NK-92 treated with Interleukin-12 subunit alpha and Interleukin-12 subunit beta, amount 100 ng/mL, for 24 hours (cell line): Measurements from ENCODE around the gene ADAM12.
"Not testable (repeated sequence)": the region's sequence is repeated elsewhere in the genome, so short reads cannot be mapped to it uniquely, and the experiment has no call there.

Source experiments
- DNase-seq: peaks from one replicate; lab custom pipeline; 2025; lab: John Stamatoyannopoulos, UW

ADAM12 gene

DNA sequence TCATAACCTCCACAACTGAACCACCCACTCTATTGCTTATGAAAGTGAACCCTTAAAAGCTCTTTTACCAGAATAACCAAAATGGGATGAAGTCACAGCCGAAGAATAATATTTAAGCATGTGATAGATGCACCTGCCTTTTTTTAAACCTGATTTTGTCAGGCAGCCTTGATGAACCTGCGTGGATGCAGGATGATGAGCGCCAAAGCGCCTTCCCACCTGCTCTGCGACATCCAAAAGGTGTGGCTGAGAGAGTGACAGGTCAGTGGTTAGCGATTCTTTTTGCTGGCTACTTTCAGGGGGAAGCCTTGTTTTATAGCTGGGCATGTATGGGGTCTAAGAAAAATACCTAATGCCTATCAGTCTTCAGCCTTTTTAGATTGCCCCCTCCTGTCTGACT is 334.1 kb downstream of the ADAM12 start:
- DNase-seq: no peak

DNA sequence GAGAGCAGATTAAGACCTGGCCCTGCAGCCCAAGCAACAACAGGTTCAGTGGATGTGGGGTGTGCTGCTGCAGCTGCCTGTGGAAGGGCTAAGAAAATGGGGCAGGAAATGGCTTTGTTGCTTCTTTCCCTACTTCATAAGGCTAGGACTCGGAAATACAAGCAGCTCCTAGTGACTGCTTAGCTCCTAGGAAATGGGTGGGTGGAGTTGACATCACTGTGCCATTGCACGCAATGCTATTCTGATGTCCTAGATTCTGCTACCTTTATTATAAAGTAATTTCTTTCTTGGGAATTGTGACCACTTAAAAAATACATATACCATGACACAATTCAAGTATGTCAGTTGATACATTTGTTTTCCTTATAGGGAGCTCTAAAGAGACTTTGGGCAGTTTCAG is 336.1 kb downstream of the ADAM12 start:
- DNase-seq: no peak

DNA sequence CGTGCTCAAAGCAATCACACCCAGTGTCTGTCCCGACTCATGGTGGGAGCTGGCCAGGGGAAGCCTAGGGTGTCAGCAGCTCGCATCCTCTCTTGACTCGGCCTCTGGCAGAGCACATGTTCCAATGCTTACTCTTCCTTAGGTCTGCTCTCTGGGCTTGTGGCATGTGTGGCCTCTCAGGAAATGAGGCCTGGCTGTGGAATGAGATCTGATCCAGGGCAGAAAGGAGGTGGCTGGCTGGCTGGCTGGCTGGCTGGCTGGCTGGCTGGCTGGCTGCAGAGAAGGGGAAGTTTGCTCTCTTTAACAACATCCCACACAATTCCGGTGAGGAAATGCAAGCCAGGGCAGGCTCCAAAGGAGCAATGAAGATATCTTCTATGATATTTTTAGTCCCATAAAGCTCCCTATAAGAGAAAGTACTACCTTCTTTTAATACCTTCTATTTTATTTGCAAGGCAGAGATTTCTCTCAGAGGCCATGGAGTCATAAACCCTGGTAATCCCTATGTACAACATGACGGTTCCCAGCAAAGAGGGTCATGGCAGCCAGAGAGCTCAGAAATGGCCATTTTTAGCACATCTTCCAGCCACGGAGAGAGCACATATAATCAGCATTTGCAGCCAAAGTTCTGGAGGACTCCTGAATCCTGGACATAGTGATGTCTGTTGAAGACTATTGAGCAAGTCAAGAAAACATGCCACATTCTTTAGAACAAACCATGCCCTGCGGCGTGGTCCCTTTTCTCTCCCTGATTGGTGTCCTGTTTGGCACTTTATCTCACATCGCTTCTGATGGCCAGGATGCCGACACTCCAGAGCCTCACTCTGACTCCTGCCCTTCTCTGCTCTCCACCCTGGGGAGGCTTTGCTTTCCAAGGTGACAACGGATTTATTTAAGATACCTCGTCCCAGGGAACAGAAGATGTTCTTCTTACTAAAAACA is 338.2 kb downstream of the ADAM12 start:
- no peak for DNase-seq

DNA sequence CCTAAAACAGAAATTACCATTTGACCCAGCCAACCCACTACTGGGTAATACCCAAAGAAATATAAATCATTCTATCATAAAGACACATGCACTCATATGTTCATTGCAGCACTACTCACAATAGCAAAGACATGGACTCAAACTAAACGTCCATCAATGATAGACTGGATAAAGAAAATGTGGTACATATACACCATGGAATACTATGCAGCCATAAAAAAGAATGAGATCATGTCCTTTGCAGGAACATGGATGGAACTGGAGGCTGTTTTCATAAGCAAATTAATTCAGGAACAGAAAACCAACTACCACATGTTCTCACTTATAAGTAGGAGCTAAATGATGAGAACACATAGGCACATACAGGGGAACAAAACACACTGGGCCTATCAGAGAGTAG is 340.5 kb downstream of the ADAM12 start:
- not testable (repeated sequence) for DNase-seq

DNA sequence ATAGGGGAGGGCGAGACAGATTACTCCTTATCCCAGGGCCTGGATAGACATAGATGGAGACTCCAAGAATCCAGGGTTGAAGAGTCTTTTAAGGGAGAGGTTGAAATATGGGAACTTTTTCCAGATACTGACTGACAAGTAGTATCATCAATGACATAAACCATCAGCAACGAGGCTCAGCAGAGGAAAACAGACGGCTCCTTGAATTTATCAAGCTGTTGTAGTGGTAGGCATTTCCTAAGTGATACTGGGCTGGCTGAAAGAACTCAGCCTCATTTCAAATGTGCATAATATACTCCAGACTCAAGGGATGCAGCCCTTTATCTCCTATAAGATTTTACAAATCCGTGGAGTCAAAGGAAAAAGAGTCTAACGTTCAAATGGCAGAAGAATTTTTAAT is 341.4 kb downstream of the ADAM12 start:
- DNase-seq: no peak

DNA sequence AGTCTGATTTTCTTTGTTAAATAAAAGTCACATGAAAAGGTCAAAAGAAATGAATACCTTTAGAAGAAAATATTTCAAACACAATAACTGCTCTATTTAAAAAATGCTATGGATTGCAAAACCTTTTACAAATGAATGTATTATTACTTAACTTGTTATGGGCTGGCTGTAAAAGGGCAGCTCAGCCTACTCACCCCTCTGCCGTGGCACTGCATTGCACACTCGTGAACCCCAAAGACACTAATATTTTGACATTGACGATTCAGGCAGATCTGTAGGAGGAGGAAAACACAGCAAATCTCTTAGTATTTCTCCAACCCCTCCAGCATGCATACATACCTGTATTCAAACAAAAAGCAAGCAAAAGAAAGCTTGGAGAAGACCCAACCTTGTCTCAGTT is 342.4 kb downstream of the ADAM12 start:
- DNase-seq: no peak

DNA sequence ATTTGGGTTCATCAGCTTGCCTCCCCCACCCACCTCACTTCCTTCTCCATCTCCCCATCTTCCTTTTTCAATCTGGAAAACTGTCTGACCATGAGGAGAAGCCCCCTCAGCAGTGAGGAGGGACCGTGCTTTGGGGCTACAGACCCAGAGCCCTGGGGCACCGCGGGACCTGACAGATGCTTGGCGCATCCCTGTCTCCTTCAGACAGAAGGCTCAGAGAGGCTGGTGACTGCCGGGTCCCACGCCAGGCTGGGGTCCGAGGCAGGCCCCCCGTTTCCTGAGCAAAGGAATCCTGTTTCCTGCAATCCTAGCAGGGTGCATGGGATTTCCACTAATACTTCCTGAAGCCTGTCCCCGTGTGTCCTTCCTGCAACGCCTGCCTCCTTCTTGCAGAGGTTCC is 344.9 kb downstream of the ADAM12 start:
- no peak for DNase-seq

DNA sequence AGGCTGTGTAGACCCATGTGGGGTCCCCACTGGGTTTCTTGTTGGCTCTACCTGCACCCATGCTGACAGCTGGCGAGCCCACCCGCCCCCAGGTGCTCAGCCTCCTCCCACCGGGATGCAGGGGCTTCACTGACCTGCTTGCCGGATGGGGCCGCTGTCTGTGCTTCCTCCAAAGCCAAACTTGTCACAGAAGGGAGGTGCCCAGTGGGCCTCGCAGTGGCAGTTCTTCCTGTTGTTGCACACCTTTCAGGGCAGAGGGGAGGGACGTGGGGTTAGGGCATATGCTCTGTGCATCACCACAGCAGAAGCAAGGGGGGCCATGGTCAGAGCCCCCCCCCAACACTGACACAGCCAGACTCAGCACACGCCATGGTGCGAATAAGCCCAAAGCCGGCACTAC is 345.4 kb downstream of the ADAM12 start:
- no peak for DNase-seq

DNA sequence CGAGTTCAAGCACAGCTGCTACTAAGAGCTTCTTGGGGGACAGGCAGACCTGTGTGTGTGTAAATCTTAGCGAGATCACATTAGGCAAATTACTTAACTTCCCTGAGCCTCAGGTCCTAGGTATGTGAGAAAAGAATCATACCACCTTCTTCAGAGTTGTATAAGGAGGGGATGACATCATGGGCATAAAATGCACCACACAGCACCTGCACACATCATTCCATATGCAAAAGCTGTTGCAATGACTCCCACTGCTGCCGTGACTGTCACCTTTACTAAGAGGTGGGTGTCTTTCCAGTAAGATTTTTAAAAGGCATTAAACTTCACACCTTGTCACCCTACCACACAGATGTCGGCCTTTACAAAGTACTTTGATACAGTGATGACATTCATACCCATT is 345.9 kb downstream of the ADAM12 start:
- DNase-seq: no peak

DNA sequence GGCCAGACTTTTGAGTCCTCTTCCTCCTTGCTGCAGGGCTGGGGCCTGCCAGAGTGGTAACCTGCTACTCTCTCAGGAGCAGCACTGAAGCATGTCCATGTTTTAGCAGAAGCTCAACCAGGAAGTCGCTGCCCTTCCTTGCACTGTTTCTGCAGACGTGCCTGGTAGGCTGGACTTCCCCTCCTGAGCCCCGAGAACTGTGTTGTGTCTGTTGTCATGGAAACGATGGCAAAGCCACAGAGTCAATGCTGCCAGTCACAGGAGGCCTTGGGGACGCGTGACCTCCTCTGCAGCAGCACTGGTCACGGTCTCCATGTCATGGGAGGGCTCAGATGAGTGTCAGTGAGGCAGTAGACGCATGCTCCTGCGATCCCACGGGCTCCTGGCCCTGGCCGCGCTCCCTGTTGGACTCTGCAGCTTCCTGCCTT is 346.5 kb downstream of the ADAM12 start:
- peak; percentile 69 for DNase-seq

DNA sequence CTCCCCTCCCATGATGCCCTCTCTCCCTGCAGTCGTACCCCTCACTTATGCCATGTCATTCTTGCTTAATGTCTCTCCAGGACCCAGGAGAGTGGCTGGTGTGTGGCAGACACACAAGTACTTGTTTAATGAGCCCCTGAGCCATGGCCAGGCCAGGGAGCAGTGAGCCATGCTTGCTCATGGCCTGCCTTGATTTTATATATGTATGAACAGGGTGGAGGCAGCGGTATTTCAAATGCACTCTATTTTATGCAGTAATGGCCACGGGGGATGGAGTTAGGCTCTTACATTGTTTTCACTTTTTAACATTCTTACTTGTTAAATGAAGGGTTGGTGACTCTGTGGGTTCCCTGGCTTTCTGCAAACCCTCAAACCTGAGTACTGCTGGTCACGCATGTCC is 347.2 kb downstream of the ADAM12 start:
- no peak for DNase-seq

DNA sequence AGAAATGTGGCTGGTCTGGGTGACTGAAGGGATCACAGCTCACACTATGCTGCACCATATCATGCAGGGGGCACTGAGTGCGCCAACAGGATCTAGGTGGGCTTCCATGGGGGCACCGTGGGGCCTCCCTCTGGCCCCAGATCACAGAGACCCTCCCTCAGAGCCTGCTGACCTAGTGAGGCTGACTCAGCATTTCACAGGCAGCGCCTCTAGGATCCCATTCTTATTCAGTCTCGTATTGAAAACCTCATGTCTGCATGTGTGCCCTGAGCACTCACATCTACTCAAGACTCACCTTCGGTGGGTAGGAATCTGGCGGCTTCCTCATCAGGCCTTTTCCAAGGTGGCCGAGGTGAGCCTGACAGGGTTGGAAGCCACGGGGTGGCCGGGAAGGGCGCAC is 350.3 kb downstream of the ADAM12 start:
- no peak for DNase-seq

DNA sequence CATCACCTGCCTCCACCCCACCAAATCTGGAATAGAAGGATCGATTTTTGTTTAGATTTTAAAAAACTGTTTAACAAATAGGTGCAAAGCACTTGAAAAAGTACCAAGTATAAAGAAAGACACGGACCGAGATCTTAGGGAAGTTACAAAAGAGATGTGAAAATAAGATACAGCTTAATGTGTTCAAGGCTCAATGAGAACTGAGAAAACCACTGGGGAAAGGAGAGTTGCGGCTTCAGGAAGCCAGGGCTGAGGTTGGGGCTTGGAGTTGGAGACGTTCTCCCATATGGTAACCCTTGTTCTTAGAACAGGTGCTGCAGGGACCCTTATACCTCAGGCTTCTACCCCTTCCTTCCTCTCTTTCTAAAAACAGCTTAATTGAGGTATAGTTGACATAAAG is 351.8 kb downstream of the ADAM12 start:
- DNase-seq: no peak

DNA sequence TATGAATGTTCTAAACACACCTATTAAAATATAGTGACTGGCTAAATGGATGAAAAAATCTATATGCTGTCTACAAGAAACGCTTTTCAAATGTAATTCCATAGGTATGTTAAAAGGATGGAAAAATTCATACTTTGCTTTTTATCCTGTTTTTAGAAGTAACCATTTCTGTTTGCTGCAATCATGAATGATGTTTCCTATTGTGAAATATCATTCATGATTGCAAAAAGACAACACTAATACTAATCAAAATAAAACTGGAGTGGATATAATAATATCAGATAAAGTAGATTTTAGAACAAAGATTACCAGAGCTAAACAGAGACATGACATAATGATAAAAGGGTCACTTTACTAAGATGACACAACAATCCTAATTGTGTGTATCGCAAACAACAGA is 353.7 kb downstream of the ADAM12 start:
- DNase-seq: no peak

DNA sequence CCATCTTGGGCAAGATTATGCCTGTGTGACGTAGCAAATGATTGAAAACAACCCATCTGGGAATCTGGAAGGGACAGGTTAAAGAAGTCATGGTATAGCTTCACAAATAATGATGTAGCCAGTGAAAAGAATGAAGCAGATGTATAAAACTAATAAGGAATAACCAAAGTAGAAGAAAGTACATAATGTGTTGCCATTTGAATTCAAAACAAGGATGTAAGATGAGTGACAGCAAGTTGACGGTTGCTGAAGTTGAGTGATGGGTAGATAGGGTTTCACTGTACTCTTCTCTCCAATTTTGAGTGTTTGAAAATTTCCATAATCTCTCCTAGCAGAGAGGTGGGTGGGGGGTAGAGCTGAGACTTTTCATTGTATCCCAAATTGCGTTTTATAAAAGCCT is 358.3 kb downstream of the ADAM12 start:
- no peak for DNase-seq

DNA sequence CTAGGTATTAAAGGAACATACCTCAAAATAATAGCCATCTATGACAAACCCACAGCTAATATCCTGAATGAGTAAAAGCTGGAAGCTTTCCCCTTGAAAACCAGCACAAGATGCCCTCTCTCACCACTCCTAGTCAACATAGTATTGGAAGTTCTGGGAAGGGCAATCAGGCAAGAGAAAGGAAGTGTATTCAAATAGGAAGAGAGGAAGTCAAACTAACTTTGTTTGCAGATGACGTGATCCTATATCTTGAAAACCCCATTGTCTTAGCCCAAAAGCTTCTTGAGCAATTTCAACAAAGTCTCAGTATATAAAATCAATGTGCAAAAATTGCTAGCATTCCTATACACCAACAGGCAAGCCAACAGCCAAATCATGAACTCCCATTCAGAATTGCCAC is 360.6 kb downstream of the ADAM12 start:
- DNase-seq: no peak

DNA sequence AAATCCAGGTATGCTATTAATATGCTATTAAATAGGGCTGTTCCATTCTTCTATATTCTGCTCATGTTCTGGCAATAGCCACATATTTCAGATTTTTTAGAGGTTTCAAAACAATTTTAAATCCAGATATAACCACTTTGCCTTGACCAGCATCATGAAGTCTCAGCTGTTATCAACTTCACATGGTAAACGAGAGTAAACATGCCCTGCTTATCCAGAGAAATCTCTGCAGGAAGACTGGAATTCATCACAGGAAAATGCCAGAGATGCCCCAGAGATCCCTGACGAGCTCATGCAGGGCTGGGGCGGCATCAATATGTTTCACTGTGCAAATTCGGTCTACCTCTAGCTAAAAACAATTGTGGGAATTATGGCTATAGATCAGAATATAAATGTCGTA is 365.4 kb downstream of the ADAM12 start:
- no peak for DNase-seq

DNA sequence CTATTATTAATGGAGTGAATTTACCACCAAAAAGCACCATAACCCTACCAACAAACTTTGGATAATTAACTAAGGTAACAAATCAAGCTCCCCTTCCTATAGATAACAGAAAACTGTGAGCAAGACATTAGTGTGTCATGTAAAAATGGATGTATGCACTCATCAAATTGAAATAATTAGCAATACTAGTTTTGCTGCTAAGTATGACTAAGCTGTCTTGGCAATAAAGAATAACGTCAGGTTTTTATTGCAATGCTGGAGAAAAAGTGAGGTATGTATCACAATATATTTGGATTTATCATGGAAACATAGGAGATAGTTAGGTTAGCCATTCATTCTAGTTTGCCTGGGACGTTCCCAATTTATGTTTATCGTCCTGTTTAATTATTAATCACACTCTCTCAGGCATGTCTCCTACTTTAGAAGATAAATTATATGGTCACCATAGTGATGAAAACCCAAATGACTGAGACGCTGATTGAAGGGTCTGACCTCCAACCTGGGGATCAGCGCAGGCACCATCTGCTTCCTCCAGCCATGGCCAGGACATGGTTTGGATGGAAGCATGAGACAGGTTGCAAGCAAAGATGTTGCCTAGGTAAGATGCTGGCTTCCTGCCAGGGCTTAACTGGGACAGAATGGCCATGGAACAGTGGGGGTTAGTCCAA is 366.3 kb downstream of the ADAM12 start:
- DNase-seq: no peak

DNA sequence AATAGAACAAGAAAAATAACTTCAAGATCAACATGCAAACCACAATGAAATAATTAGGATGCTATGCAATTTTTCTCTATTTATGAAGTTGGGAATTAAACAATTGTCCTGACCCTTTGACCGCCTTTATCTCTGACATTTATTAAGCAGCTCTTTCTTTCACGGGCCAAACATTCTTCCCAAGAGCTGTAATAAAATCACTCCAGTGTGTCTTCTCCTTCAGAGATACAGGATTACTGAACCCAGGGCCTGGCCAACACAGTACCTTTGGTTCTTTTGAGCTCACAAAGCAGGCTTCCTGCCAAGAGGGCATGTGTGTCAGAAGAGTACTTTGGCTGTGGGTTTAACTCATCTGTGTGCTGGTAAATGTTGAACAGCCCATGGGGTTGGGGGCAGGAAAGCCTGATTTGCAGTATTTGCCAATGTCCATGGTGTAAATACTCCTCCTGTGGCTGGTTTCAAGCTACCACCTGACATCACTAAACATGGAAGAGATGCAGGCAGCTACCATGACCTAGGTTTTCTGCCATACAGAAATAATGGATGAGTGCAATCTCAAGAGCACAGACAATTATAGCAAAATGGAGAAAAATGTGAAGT is 370.2 kb downstream of the ADAM12 start:
- DNase-seq: no peak

DNA sequence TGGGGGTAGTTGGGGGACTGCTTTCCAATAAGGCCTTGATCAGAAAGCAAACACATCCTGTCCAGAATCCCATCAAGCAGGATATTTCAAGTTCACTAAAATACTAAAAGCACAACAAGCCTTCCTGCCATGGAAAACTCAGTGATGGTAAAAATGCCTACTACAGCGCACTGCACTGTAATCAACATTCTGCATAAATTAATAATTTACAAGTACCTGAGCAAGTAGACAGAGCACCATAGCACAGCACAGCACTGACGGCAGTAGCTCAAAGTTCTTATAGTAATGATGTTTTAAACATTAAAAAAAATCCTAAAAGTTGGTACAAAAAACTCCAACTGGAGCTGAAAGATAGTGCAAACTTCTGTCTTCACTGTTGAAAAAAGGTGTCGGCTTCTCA is 371.4 kb downstream of the ADAM12 start:
- DNase-seq: no peak

DNA sequence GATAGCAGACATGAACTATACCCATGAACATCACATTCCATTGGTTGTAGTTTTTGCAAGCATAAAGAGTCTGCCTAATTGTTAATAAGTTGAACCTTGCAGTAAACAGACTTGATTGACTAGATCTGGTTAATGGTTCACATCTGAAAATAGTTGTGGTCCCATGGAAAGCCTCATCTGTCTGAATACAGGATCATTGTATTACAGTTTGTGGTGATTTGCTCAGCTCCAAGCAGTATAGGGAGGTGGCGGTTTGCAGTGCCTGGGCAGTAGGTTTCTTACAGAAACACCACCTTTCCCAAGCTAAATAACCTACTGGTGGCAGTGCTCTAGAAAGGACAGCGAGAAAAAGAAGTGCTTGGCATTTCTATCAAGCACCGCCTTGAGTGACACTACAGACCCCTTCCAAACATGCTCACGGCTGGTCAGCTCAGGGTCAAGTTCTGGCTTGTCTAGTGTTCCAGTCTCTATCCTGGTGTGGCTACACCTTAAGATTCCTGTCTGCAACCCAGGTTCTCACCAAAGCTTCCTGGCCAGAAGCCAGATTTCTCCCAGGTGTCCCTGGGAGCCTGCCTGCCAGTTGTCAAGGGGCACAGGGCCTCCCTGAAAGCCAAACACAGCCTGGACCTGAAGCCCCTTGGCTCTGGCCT is 372.0 kb downstream of the ADAM12 start:
- no peak for DNase-seq

DNA sequence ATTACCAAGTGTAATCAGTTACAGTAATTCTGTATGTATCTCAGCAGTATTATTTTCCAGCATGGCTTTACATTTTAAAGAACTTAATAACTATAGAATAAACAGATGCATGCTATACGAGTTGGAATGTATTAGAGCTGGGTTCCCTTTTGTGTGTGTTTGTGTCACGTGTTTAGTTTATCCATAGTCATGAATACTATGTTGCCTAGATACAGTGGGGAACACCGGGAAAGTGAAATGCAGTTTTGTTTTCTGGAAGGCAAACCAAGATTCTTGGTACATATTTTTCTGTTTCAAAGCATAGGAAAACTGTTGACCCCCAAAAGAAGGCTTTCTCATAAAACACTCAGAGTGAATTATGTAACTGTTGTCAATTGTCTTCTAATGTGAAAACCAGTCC is 372.9 kb downstream of the ADAM12 start:
- DNase-seq: no peak

DNA sequence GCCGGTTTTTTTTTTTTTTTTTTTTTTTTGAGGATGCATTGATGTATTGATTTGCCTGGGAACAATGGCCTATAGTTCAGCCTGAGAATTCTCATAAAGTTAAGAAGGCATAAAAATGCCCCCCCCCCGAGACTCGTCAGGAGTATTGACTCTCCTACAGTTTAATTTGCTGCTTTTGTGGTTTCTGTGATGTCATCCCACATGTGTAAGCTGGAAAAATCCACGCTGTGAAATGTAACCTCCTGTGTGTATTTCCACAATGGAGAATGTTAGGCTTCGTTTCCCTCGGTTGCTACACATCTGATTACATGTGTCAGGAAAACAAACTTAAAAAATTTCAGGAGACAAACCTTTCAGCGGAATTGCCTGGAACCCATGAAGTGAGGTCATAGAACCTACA is 374.0 kb downstream of the ADAM12 start:
- no peak for DNase-seq
